GM21381 (cell line): ENCODE results near the gene OBSCN.

Experiments used
- ATAC-seq: cut with Tn5 transposase; IDR thresholded peaks from one replicate; pipeline ENCODE4 v1.9.1; 2021; ENCODE audit warnings: mild to moderate bottlenecking, moderate library complexity; ENCODE audit not compliant: unreplicated experiment

The OBSCN gene

GRCh38 chr1:228428412-228428811 is 220.6 kb downstream of the OBSCN start:
- ATAC-seq: no peak
